Thoracic aorta (tissue), 2 donors: Measurements from ENCODE around the gene EXOC7. TPM values are rescaled to one million over a fixed set of nuclear protein-coding genes. Genes with fewer than 3 reads are reported as not detected.

Experiments
- ATAC-seq: fragments of 150-250 bp; one replicate; pipeline ENCODE4 v1.8.0; 2017; ENCODE audit warnings: low read depth; ENCODE audit not compliant: insufficient number of reproducible peaks, low FRiP score
- DNase-seq: peaks from one replicate; pipeline ENCODE4 v3.0.0-alpha.2; 2020; ENCODE audit warnings: low spot score
- H3K27ac ChIP-seq, 2 donors: fragments of 200-600 bp; sonication (generic); 1 replicate in 1 of 2; 2 replicates in 1 of 2; pipeline ENCODE4 v1.5.1; 2016; ENCODE audit warnings: mild to moderate bottlenecking in 2 of 2, moderate library complexity in 2 of 2
- H3K27me3 ChIP-seq: fragments of 200-600 bp; sonication (generic); replicated peaks from 2 replicates; pipeline ENCODE4 v1.6.0; 2016; ENCODE audit warnings: mild to moderate bottlenecking; ENCODE audit not compliant: insufficient read depth
- H3K36me3 ChIP-seq: fragments of 200-600 bp; sonication (generic); one replicate; pipeline ENCODE4 v1.5.1; 2016
- H3K4me1 ChIP-seq, 2 donors: fragments of 200-600 bp; sonication (generic); 1 replicate in 1 of 2; 2 replicates in 1 of 2; pipeline versions ENCODE4 v1.5.1 to v1.6.0; 2016; ENCODE audit warnings: low read depth in 2 of 2, mild to moderate bottlenecking in 1 of 2; ENCODE audit not compliant: control insufficient read depth in 1 of 2
- H3K4me3 ChIP-seq: fragments of 200-600 bp; sonication (generic); 2 replicates; pipeline ENCODE4 v1.5.1; 2016; ENCODE audit warnings: mild to moderate bottlenecking
- H3K9me3 ChIP-seq: fragments of 200-600 bp; sonication (generic); 2 replicates; pipeline ENCODE4 v1.5.1; 2016
- CTCF ChIP-seq: fragments of 200-600 bp; sonication (generic); IDR thresholded peaks from one replicate; pipeline ENCODE4 v1.5.1; 2019; ENCODE audit warnings: antibody characterized with exemption
- total RNA-seq, 2 donors: library from RNA; depleted of rRNA; stranded (reverse); fragments of >200 nt; gene quantifications; one replicate each; pipeline versions ENCODE4 v1.1.0 to v1.2.3, GENCODE V29; 2016

EXOC7 gene
- total RNA-seq, 2 donors from 2014 or later, result 79.7 to 94.0 TPM

- Histone ChIP-seq H3K4me1 (no peaks in the 10 kb centered on the region), H3K9me3 (no peaks in the 10 kb centered on the region)
- no peak for ATAC-seq
Observed at GRCh38 chr17:76032073-76032779, 71.4 kb downstream of the EXOC7 start.

More at GRCh38 chr17:76032073-76032779, 71.4 kb downstream of the EXOC7 start:
- no peak for DNase-seq
- Histone ChIP-seq H3K36me3 (no peaks in the 10 kb centered on the region), H3K4me3 (no peak overlapping the region), H3K27me3 (no peaks in the 10 kb centered on the region), H3K27ac (no peak overlapping the region)
- no peak for TF ChIP-seq CTCF

Other genes starting within 250 kb of the EXOC7 start
- gene WBP2, start 248.5 kb downstream of the EXOC7 start, total RNA-seq, result 10 to 100 TPM; 55.8 to 83.1 TPM
- gene TRIM47, start 225.2 kb downstream of the EXOC7 start, total RNA-seq, result 10 to 100 TPM; 58.9 to 94.0 TPM
- gene TRIM65, start 206.8 kb downstream of the EXOC7 start, total RNA-seq, result 10 to 100 TPM; 21.4 to 22.6 TPM
- gene MRPL38, start 198.9 kb downstream of the EXOC7 start, total RNA-seq, result 10 to 100 TPM; 42.4 to 56.2 TPM
- 1 to 10 TPM; 6.3 to 8.0 TPM for gene FBF1, start 162.7 kb downstream of the EXOC7 start, total RNA-seq
- 10 to 100 TPM; 22.5 to 37.6 TPM for gene ACOX1, start 124.6 kb downstream of the EXOC7 start, total RNA-seq
- gene TEN1, start 124.5 kb downstream of the EXOC7 start, total RNA-seq, result 1 to 10 TPM; 6.0 to 8.1 TPM
- 1 to 10 TPM; 3.2 to 4.9 TPM for gene CDK3, start 102.9 kb downstream of the EXOC7 start, total RNA-seq
- gene EVPL, start 76.5 kb downstream of the EXOC7 start, total RNA-seq, result 1 to 10 TPM; 1.4 to 1.6 TPM
- gene SRP68, start 31.3 kb downstream of the EXOC7 start, total RNA-seq, result 10 to 100 TPM; 19.1 to 39.9 TPM
- 1 to 10 TPM in 1 of 2 donors, not detected in 1; 1.4 TPM for gene GALR2, start 29.0 kb downstream of the EXOC7 start, total RNA-seq
- gene ZACN, start 24.6 kb downstream of the EXOC7 start, total RNA-seq, result not detected
- not detected for gene FOXJ1, start 37.5 kb upstream of the EXOC7 start, total RNA-seq
- 1 to 10 TPM in 1 of 2 donors, under 1 TPM in 1; 0.41 to 1.9 TPM for gene RNF157, start 136.7 kb upstream of the EXOC7 start, total RNA-seq
- gene UBALD2, start 161.6 kb upstream of the EXOC7 start, total RNA-seq, result 10 to 100 TPM in 1 of 2 donors, 1 to 10 TPM in 1; 9.9 to 14.9 TPM
- 1 to 10 TPM; 6.1 to 6.9 TPM for gene QRICH2, start 204.5 kb upstream of the EXOC7 start, total RNA-seq